Fibroblast of skin of left quadriceps (primary cell): ENCODE measurements around the gene TMEM232.
A peak's percentile ranks its signal among the peaks of the same experiment; 100 is the strongest.
"Not testable (repeated sequence)": the region's sequence is repeated elsewhere in the genome, so short reads cannot be mapped to it uniquely, and the experiment has no call there.

Experiments used
- DNase-seq, 2 experiments: peaks; one replicate each; pipeline ENCODE4 v3.0.0-alpha.2; 2013; ENCODE audit warnings: low read depth in 2 of 2

TMEM232 gene

GRCh38 chr5:110707260-110707844, 19.1 kb downstream of the TMEM232 start:
- DNase-seq: no peak

GRCh38 chr5:110705349-110705748, 21.1 kb downstream of the TMEM232 start:
- DNase-seq: no peak

- DNase-seq: no peak
These were observed 23.0 kb downstream of the TMEM232 start for GRCh38 chr5:110703481-110703880.

GRCh38 chr5:110702704-110703103, 23.8 kb downstream of the TMEM232 start:
- DNase-seq: no peak

GRCh38 chr5:110702300-110702699, 24.2 kb downstream of the TMEM232 start:
- no peak for DNase-seq

GRCh38 chr5:110692669-110693068, 33.8 kb downstream of the TMEM232 start:
- DNase-seq: not testable (repeated sequence)

- not testable (repeated sequence) for DNase-seq
These were observed 35.9 kb downstream of the TMEM232 start for GRCh38 chr5:110690587-110690986.

GRCh38 chr5:110687485-110687884, 39.0 kb downstream of the TMEM232 start:
- DNase-seq: no peak

- DNase-seq: no peak
These were observed 40.2 kb downstream of the TMEM232 start for GRCh38 chr5:110686270-110686669.

- DNase-seq: no peak
These were observed 44.5 kb downstream of the TMEM232 start for GRCh38 chr5:110681953-110682352.

- no peak for DNase-seq
These were observed 45.4 kb downstream of the TMEM232 start for GRCh38 chr5:110681109-110681508.

- DNase-seq: not testable (repeated sequence)
These were observed 49.9 kb downstream of the TMEM232 start for GRCh38 chr5:110676554-110676953.

GRCh38 chr5:110665184-110665726, 61.2 kb downstream of the TMEM232 start:
- DNase-seq: no peak

- DNase-seq: no peak
These were observed 62.9 kb downstream of the TMEM232 start for GRCh38 chr5:110663525-110663924.

GRCh38 chr5:110658006-110658405, 68.5 kb downstream of the TMEM232 start:
- no peak for DNase-seq

- DNase-seq: no peak
These were observed 73.1 kb downstream of the TMEM232 start for GRCh38 chr5:110653231-110653970.

GRCh38 chr5:110651507-110651906, 75.0 kb downstream of the TMEM232 start:
- DNase-seq: no peak

GRCh38 chr5:110644357-110644756, 82.1 kb downstream of the TMEM232 start:
- peak in 1 of 2 experiments; percentile 32 for DNase-seq

GRCh38 chr5:110638970-110639902, 87.2 kb downstream of the TMEM232 start:
- no peak for DNase-seq

- no peak for DNase-seq
These were observed 92.0 kb downstream of the TMEM232 start for GRCh38 chr5:110634475-110634874.

GRCh38 chr5:110631236-110631635, 95.2 kb downstream of the TMEM232 start:
- DNase-seq: no peak

- no peak for DNase-seq
These were observed 96.1 kb downstream of the TMEM232 start for GRCh38 chr5:110630350-110630749.
